Stimulated activated CD4-positive, alpha-beta T cell treated with anti-CD3 and anti-CD28 coated beads, Interleukin-1b, Interleukin-23, amount 100 ng/mL, for 24 hours (primary cell): ENCODE data around the gene PTPRT.

Experiments
- DNase-seq, 4 experiments: peaks; one replicate each; pipeline ENCODE4 v3.0.0-alpha.2; 2020; ENCODE audit warnings: low read depth in 4 of 4, low spot score in 1 of 4

The PTPRT gene

DNA sequence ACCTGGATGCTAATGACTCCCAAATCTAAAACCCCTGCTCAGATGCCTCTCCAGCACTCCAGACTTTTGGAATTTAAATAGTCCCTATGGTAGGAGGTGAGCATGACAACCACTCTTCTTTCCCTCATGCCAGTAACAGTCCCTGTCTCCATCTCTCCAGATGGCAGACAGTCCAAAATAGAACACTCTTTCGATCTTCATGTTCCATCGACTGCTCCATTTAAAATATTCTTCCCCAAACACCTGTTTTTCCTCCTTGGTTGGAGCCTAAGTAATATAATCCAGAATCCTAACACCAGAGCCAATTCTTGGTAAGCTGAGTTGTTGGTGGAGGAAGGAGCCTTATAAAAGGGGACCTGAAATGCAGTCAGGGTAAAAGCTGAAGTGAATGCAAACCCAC lies 848.1 kb downstream of the PTPRT start:
- no peak for DNase-seq

DNA sequence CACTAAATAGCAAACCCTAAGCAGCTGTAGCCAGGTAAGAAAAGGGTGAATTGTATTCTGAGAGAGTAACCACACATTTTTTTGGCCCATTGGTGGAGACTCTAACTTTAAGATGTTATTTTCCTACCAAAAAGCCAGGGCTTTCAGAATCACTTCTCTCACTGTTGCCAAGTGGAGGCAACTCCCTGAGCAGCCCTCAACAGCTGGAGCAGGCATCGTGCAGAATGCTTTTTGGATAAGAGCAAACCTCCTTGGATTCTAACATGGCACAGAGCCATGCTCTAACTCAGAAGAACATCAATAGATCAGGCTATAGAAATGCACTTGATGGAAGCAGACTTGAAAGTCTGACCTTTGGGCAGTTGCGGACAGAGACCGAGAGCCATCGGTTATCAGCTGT lies 849.3 kb downstream of the PTPRT start:
- no peak for DNase-seq

DNA sequence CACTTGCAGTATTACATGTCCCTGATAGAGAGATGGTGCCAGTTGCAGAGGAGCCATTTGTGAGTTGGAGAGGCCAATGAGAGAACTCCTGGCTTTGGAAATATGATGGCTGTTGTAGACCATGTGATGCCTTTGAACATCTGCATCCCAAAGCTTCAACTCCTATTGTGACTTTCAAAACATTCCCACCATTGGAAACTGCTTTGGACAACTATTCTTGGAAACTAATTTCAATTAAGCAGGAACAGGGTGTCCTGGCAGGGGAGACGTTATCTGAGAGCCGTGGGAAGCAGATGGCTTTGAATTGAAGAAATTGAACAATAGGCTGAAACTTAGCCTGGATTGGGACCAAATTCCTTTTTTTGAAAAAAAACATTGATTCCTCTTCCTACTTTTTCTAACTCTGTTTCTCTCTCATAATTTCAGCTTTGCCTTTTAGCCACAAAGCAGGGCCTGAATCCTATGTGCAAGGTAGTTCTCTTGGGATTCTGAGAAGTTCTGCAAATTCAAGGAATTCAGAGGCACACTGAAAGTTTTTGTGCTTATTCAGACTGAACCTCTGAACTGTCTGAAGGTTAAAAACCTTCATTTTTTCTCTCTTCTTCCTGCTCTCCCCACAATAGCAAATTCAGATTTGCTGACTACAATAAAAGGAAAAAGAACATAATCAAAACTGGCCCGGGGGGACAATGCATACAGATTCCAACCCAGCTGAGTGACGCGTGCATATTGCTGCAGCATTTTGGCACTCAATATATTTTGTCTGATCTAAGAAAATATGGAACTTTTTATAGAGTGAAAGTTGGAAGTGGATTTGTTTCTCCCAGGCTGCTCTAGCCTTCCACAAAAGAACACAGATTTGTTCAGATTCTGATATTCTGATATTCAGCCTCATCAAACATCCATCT lies 851.2 kb downstream of the PTPRT start:
- no peak for DNase-seq

- no peak for DNase-seq
These were observed 853.1 kb downstream of the PTPRT start for GRCh38 chr20:42336576-42336975.

DNA sequence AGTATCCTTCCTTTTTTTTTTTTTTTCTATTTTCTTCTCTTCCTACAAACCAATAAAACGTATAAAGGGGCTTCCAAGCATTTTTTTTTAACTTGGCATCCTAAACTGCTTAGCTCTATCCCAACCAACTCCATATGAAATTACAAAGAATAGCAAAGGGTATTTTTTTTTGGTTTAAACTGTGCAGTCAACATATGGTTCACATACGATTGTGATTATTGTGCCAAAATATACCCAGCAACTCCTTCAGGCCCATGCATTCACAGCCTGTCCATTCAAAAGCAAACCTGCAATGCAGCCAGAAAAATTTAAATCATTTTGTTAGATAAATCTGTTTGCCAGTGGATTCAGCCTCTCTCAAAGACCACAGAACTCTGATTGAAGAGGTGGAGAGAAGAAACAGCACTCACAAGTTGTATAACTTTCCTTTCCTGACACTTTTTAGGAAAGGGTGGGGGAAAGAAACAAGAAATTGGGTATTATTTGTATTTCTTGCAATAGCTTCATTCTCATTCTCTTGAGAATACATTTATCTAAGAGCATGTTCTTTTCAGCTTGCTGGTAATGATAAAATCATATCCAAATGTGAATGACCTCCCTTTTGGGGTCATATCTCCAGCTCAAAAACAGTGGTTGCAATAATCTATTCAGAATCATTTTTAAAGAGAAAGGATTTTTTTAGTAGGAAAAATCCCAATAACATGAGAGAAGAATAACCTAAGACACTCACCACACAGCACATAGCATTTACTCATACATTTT lies 870.3 kb downstream of the PTPRT start:
- DNase-seq = no peak

DNA sequence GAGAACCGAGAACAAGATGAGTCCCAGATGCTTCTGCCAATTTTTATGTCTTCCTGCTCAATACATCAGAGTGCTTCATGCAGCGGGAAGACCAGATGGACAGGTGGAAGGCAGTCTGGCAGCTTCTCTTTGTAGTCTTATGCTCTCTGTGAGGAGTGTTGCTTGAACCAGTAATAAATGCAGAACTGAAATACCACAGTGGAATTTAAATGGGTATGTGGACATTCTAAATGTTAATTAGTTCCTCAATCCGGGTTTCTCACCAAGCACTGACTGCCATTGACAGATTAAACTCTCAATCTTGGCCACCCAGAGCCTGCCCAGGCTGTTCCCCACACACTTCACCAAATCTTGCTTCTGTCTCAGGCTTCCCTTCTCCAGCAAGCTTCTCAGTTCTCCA lies 876.0 kb downstream of the PTPRT start:
- DNase-seq = no peak

DNA sequence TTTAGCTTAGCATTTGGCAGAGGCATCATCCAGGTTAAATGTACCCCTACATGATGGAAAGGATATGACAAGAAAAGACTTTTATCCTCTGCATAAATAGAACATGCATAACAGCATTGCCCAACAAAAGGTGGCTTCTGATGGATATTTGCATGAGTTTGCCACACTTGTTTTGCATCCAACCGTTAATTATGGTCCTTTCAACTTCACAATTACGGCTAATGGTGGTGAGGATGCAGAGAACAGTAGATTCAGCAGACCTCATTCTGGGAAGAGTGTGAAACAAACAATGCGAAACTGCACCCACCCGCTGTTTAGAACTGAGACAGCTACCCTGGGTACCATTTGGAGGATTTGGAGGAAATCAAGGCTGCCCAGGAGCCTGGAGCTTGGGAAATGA lies 880.7 kb downstream of the PTPRT start:
- no peak for DNase-seq

DNA sequence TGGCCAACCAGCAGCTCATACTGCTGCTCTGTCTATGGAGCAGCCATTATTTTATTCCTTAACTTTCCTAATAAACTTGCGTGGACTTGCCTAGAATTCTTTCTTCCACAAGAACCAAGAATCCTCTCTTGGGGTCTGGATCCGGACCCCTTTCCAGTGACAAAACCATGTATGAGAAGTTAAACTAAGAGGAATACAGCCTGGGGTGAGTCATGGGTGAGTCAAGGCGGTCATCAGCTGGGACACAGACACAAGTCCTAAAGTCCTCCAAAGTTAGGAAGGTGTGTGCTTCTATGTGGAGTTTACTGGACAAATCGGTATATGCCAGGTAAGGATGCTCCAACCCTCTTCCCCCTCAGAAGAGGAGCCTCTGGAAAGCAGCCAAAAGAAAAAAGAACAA lies 881.5 kb downstream of the PTPRT start:
- DNase-seq = no peak

- no peak for DNase-seq
These were observed 894.1 kb downstream of the PTPRT start for GRCh38 chr20:42295592-42295991.

DNA sequence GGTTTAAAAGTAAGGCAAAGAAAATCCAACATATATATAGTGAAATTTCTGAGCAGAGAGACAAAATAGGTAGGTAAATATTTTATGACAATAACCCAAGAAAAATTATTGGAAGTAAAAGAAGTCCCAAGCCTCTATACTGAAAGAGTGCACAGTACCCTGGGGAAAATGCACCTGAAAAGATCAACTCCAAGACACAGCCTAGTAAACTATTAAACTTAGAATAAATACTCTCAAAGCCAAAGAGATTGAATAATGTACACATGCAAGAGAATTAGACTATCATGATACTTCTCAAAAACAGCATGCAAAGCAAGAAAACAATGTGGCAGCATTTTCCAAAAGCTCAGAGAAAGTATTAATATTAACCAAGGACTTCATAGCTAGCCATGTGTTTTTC lies 894.7 kb downstream of the PTPRT start:
- no peak for DNase-seq

GRCh38 chr20:42281801-42282200 lies 907.9 kb downstream of the PTPRT start:
- DNase-seq = no peak

DNA sequence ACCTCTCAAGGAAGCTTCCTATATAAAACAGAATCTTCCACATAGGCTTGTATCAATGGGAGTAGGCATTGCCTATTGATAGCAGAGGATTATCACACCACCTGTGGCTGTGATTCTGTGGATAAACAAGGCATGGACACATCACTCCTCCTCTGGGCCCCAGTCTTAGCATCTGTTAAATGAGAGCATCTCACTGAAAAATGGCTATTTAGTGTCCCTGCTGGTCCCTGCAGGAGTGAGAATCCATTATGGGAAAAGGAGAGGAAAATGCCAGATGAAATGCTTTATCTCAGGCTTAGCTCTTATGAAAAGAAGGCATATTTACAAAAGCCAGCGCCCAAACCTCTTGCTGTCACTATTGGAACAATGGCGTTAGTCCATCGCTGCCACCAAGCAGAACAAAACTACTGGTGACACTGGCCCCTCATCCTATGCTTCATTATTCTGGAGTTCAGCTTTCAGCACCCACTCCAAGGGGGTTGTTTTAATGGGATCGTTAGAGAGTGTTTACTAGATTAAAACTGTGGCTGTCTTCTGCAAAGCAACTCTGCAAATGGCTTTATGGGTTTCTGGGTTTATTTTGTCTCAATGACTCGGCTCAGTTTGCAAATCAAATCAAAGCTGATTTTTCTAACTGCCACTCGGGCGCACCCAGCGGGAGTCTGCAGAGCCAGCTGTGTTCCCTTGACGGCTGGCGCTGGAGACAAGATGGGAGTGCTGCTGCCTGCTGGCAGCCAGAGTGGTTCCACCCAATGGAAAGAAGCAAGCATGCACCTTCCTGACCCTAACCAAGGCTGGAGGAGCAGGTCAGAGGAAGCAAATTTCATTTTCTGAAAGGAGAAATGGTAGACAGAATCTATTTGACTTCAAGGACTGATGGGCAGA lies 912.7 kb downstream of the PTPRT start:
- DNase-seq = no peak

DNA sequence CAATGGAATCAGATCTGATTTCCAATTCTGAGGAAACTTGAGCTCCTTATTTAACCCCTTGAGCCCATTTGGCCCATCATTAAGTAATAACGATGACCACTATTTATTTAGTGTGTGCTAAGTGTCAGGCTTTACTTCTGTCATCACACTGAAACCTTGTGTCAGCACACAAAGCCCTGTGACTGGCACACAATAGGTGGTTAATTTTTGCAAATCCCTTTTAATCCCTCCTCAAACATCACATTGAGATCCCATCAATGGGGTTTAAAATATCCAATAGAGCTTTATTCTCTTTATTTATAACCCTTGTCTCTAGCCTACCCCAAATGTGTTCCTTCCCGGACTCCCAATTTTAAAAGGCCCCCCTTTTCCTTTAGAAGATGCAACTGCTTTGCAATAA lies 914.7 kb downstream of the PTPRT start:
- DNase-seq = no peak

GRCh38 chr20:42272516-42272915 lies 917.2 kb downstream of the PTPRT start:
- no peak for DNase-seq

DNA sequence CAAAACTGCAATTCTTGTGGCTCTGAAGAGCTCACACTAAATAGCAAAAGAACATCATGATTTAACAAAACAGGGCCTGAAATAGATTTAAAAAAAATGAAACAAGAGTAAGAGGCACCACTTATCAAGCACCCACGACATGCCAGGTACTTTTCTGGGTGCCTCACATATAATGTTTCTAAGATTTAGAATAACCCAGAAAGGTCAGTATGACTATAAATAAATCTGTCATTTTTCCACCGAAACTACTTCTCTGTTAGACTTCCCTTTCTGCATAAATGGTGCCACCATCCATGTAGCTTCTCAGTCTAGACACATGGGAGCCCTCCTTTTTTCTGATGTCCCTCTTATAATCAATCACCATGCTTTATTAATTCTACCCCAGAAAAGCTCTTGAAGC lies 919.2 kb downstream of the PTPRT start:
- DNase-seq = no peak

- DNase-seq = no peak
These were observed 921.8 kb downstream of the PTPRT start for GRCh38 chr20:42267793-42268384.

- DNase-seq = no peak
These were observed 927.9 kb downstream of the PTPRT start for GRCh38 chr20:42261766-42262270.

- DNase-seq = no peak
These were observed 929.5 kb downstream of the PTPRT start for GRCh38 chr20:42260184-42260583.

DNA sequence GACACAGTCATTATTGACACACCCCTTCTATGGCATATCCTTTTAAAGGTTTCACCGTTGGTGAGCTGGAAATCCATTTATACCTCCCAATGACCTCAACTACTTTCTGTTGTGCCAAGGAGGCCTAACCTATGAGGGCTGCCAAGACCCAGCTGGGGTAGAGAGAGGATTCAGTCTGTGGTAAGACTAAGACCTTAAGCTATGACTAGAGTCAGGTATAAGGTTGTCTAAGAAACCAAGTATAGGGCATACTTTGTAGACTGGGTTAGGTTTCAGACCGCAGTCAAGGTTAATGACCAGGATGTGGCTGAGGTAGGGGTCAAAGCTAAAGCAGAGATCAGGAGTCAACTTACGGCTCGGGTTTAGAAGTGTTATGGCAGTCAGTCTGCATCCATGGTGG lies 930.3 kb downstream of the PTPRT start:
- DNase-seq = no peak

- no peak for DNase-seq
These were observed 931.0 kb downstream of the PTPRT start for GRCh38 chr20:42258564-42259302.
